ENCODE measurements around the gene SUSD1. TPM values are rescaled to one million over a fixed set of nuclear protein-coding genes. Genes with fewer than 3 reads are reported as not detected.

SUSD1 gene
- total and polyA plus RNA-seq, 4 donors, result 1.2 to 19.0 (median 3.2) TPM

GRCh38 chr9:112010537-112010936 lies 164.6 kb downstream of the SUSD1 start:
- DNase-seq (ENCODE audit: low spot score), result no peak
- peaks cover 0 to 5% (median 3%) of the 10 kb centered on the region in 4 donors for H3K4me1 ChIP-seq (ENCODE audit: control insufficient read depth in 4 of 4, insufficient read depth in 4 of 4, low read length in 3 of 4)
- no peak overlapping the region for H3K27ac ChIP-seq (ENCODE audit: low read depth in 1 of 2, low read length in 2 of 2)

GRCh38 chr9:112009656-112010055 lies 165.4 kb downstream of the SUSD1 start:
- no peak overlapping the region for H3K9ac ChIP-seq (ENCODE audit: low read depth in 1 of 2, low read length in 2 of 2)
- WGBS, result 89% methylated on average over 3 of the region's 3 CpGs
- no peak for DNase-seq (ENCODE audit: low spot score)
- peaks cover 0 to 5% (median 3%) of the 10 kb centered on the region in 4 donors for H3K4me1 ChIP-seq (ENCODE audit: control insufficient read depth in 4 of 4, insufficient read depth in 4 of 4, low read length in 3 of 4)
- H3K9me3 ChIP-seq (ENCODE audit: control insufficient read depth in 4 of 4, low read length in 3 of 4), result no peaks in the 10 kb centered on the region
- no peak overlapping the region for H3K27ac ChIP-seq (ENCODE audit: low read depth in 1 of 2, low read length in 2 of 2)
- no peaks in the 10 kb centered on the region for H3K27me3 ChIP-seq (ENCODE audit: control insufficient read depth in 4 of 4, insufficient read depth in 4 of 4, low read length in 3 of 4)
- H3K36me3 ChIP-seq (ENCODE audit: control insufficient read depth in 4 of 4, insufficient read depth in 3 of 4, low read depth in 1 of 4, low read length in 3 of 4), result no peaks in the 10 kb centered on the region
- no peak for TF ChIP-seq YY1 (IDR thresholded peaks at IDR 0.05)
- no peak for TF ChIP-seq HNF4G (IDR thresholded peaks at IDR 0.05)
- TF ChIP-seq GABPA (IDR thresholded peaks at IDR 0.05 in 1 of 2, conservative IDR thresholded peaks at IDR 0.05 in 1 of 2), result no peak
- TF ChIP-seq EGR1 (IDR thresholded peaks at IDR 0.05; ENCODE audit: low read depth in 2 of 2), result no peak
- no peak for TF ChIP-seq JUND (IDR thresholded peaks at IDR 0.05)
- TF ChIP-seq FOXA2 (IDR thresholded peaks at IDR 0.05), result no peak
- no peak for TF ChIP-seq FOXA1 (IDR thresholded peaks at IDR 0.05)
- TF ChIP-seq REST (IDR thresholded peaks at IDR 0.05), result no peak
- no peak for TF ChIP-seq NR2F2 (IDR thresholded peaks at IDR 0.05)
- TF ChIP-seq HNF4A (conservative IDR thresholded peaks at IDR 0.05), result no peak
- TF ChIP-seq RXRA (IDR thresholded peaks at IDR 0.05), result no peak
- no peak overlapping the region for H3K4me3 ChIP-seq (ENCODE audit: low read depth in 1 of 3, low read length in 3 of 3)

More at GRCh38 chr9:112010537-112010936, 164.6 kb downstream of the SUSD1 start:
- no peak overlapping the region for H3K9ac ChIP-seq (ENCODE audit: low read depth in 1 of 2, low read length in 2 of 2)
- no peaks in the 10 kb centered on the region for H3K27me3 ChIP-seq (ENCODE audit: control insufficient read depth in 4 of 4, insufficient read depth in 4 of 4, low read length in 3 of 4)
- H3K4me3 ChIP-seq (ENCODE audit: low read depth in 1 of 3, low read length in 3 of 3), result no peak overlapping the region
- no peaks in the 10 kb centered on the region for H3K9me3 ChIP-seq (ENCODE audit: control insufficient read depth in 4 of 4, low read length in 3 of 4)
- TF ChIP-seq TAF1 (conservative IDR thresholded peaks at IDR 0.05) (no peak), HNF4A (conservative IDR thresholded peaks at IDR 0.05) (no peak), JUND (IDR thresholded peaks at IDR 0.05) (no peak), FOXA1 (IDR thresholded peaks at IDR 0.05) (no peak), YY1 (IDR thresholded peaks at IDR 0.05) (no peak)
- H3K36me3 ChIP-seq (ENCODE audit: control insufficient read depth in 4 of 4, insufficient read depth in 3 of 4, low read depth in 1 of 4, low read length in 3 of 4), result no peaks in the 10 kb centered on the region

GRCh38 chr9:112007575-112008240 lies 167.4 kb downstream of the SUSD1 start:
- Histone ChIP-seq H3K9me3 (ENCODE audit: control insufficient read depth in 4 of 4, low read length in 3 of 4) (no peaks in the 10 kb centered on the region), H3K27me3 (ENCODE audit: control insufficient read depth in 4 of 4, insufficient read depth in 4 of 4, low read length in 3 of 4) (no peaks in the 10 kb centered on the region), H3K36me3 (ENCODE audit: control insufficient read depth in 4 of 4, insufficient read depth in 3 of 4, low read depth in 1 of 4, low read length in 3 of 4) (no peaks in the 10 kb centered on the region), H3K27ac (ENCODE audit: low read depth in 1 of 2, low read length in 2 of 2) (no peak overlapping the region), H3K4me1 (ENCODE audit: control insufficient read depth in 4 of 4, insufficient read depth in 4 of 4, low read length in 3 of 4) (peaks cover 0 to 5% (median 3%) of the 10 kb centered on the region in 4 donors), H3K9ac (ENCODE audit: low read depth in 1 of 2, low read length in 2 of 2) (no peak overlapping the region), H3K4me3 (ENCODE audit: low read depth in 1 of 3, low read length in 3 of 3) (no peak overlapping the region)
- DNase-seq (ENCODE audit: low spot score), result no peak
- TF ChIP-seq HNF4A (conservative IDR thresholded peaks at IDR 0.05) (no peak), TAF1 (conservative IDR thresholded peaks at IDR 0.05) (no peak), ATF3 (IDR thresholded peaks at IDR 0.05) (no peak), RXRA (IDR thresholded peaks at IDR 0.05) (no peak), ZBTB33 (IDR thresholded peaks at IDR 0.05) (no peak), RAD21 (IDR thresholded peaks at IDR 0.05) (no peak), CTCF (IDR thresholded peaks at IDR 0.05; ENCODE audit: low read depth, low read length, missing input control) (no peak)
- 84% methylated on average over 6 of the region's 6 CpGs for WGBS

Measured in liver (tissue), 9 donors.